Heart right ventricle (tissue), 16 donors: ENCODE data around the gene TRMT2B. TPM values are rescaled to one million over a fixed set of nuclear protein-coding genes. Genes with fewer than 3 reads are reported as not detected.

ENCODE experiments used
- ATAC-seq, 8 donors: fragments of 200-7000 bp; cut with Tn5 transposase; one replicate each; pipeline ENCODE4 v1.9.1; 2020; ENCODE audit warnings: mild to moderate bottlenecking in 8 of 8, moderate library complexity in 8 of 8, moderate number of reproducible peaks in 1 of 8
- DNase-seq, 2 donors: peaks; one replicate each; pipeline ENCODE4 v3.0.0-alpha.2; 2020
- H3K27ac ChIP-seq, 10 donors: fragments of 200-600 bp; sonication (generic) in 2 of 10; one replicate each; pipeline versions ENCODE4 v1.5.0 to v1.8.0; 2020 to 2022; ENCODE audit warnings: mild to moderate bottlenecking in 3 of 10
- H3K27me3 ChIP-seq, 7 donors: fragments of 200-600 bp; one replicate each; pipeline ENCODE4 v1.8.0; 2021 to 2022; ENCODE audit warnings: mild to moderate bottlenecking in 2 of 7
- H3K36me3 ChIP-seq, 9 donors: fragments of 200-600 bp; sonication (generic) in 1 of 9; one replicate each; pipeline versions ENCODE4 v1.5.0 to v1.8.0; 2020 to 2022; ENCODE audit warnings: mild to moderate bottlenecking in 2 of 9
- H3K4me1 ChIP-seq, 9 donors: fragments of 200-600 bp; sonication (generic) in 1 of 9; one replicate each; pipeline versions ENCODE4 v1.5.0 to v1.8.0; 2020 to 2022; ENCODE audit warnings: mild to moderate bottlenecking in 4 of 9
- H3K4me3 ChIP-seq, 10 donors: fragments of 200-600 bp; sonication (generic) in 2 of 10; one replicate each; pipeline versions ENCODE4 v1.5.0 to v1.8.0; 2020 to 2022; ENCODE audit warnings: mild to moderate bottlenecking in 7 of 10, moderate library complexity in 2 of 10
- H3K9me3 ChIP-seq, 11 donors: fragments of 200-600 bp in 10 of 11; sonication (generic) in 2 of 11; one replicate each; pipeline versions ENCODE4 v1.5.0 to v1.8.0; 2013 to 2022; ENCODE audit warnings: mild to moderate bottlenecking in 2 of 11, control low read depth in 1 of 11, moderate library complexity in 1 of 11
- WGBS, 2 donors: extraction: QIAGEN DNeasy Blood & Tissue Kit; methylation state at CpG; one replicate each; pipeline ENCODE4 v1.1.7; 2013; ENCODE audit warnings: inconsistent platforms in 1 of 2; 5-methylcytosine and 5-hydroxymethylcytosine counted together
- intact Hi-C, 10 donors: fragments of 100-400 bp; cut with DNase I; formaldehyde crosslinking; loops; one replicate each; pipeline versions ENCODE4 v1.11.1 to v1.14.2; 2022
- polyA plus RNA-seq, 2 donors: library from polyadenylated mRNA; stranded (reverse); fragments of 200-250 nt; gene quantifications; one replicate each; pipeline ENCODE4 v1.2.3, GENCODE V29; 2013
- total RNA-seq, 10 donors: library from RNA; stranded (reverse); fragmentation: NEBNext Ultra II Directional in 3 of 10; extraction: Animal tissue kit (Norgen Biotek cat#: 25700) in 3 of 10; gene quantifications; one replicate each; pipeline versions ENCODE4 v1.2.1 to v1.2.4, GENCODE V29; 2021 to 2023
- TF ChIP-seq, protein P1 (sequence below), 9 donors: fragments of 200-600 bp; sonication (generic) in 2 of 9; IDR thresholded peaks; one replicate each; pipeline versions ENCODE4 v1.5.0 to v1.8.0; 2021 to 2022; ENCODE audit warnings: antibody characterized with exemption in 9 of 9, mild to moderate bottlenecking in 5 of 9, moderate library complexity in 1 of 9
- donor health status: Arrhythmogenic right ventricular cardiomyopathy.
- donor health status: ischemic (EF 13 %, LVEDD 7.1; RV severe dilation, severe dysfunction).
- donor health status: healthy with polysubstance abuse.
- donor health status: DM: no; HTN: yes; CAD: no.
- donor health status: DM: no; HTN: no; CAD: no.
- donor health status: ischemic (EF 25% LVEDD 6.9; RV normal size, moderate dysfunction).
- donor health status: ischemic (EF 25% LVEDD 5.7; RV mildly dilated, moderate dysfunction).
- donor health status: healthy.
- donor health status: DM: yes; HTN: yes; CAD: no.
- donor health status: Ischemic cardiomyopathy.
- donor health status: ischemic (EF 35%, LVEDD 5.7; RV mildly dilated, moderate dysfunction).
- donor health status: nonischemic (EF 11% LVEDD 7.7; RV severe dilation, severe dysfunction).
- donor health status: DM: yes; HTN: yes; CAD: no.
- donor health status: PGD.
- donor health status: ischemic (EF 29% LVEDD 5.4; RV normal size, mild dysfunction).
- donor health status: nonischemic (EF 23%, LVEDD 6.1; RV moderate dilation, normal function).

Gene TRMT2B
- total and polyA plus RNA-seq, 12 donors, result 8.2 to 21.2 (median 15.4) TPM

DNA sequence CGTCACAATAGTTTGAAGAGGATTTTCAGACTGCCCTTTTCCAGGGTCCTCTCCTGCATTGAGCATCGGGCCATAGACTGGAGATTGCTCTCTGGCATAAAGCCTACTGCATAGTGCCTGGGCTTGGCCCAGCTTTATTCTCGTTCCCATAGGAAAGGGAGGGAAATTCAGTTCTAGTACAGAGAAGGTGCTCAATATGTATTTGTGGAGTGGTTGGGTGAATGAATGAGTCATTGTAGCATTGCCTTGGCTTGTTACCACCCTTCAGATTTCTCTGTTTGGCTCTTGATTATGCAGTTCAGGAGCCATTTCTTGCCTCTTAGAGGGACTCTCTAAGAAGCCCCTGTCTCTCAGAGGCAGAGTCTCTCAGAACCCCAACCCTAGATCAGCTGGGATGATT lies 29.3 kb upstream of the TRMT2B start:
- TF ChIP-seq, protein P1, sequence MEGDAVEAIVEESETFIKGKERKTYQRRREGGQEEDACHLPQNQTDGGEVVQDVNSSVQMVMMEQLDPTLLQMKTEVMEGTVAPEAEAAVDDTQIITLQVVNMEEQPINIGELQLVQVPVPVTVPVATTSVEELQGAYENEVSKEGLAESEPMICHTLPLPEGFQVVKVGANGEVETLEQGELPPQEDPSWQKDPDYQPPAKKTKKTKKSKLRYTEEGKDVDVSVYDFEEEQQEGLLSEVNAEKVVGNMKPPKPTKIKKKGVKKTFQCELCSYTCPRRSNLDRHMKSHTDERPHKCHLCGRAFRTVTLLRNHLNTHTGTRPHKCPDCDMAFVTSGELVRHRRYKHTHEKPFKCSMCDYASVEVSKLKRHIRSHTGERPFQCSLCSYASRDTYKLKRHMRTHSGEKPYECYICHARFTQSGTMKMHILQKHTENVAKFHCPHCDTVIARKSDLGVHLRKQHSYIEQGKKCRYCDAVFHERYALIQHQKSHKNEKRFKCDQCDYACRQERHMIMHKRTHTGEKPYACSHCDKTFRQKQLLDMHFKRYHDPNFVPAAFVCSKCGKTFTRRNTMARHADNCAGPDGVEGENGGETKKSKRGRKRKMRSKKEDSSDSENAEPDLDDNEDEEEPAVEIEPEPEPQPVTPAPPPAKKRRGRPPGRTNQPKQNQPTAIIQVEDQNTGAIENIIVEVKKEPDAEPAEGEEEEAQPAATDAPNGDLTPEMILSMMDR (IDR thresholded peaks at IDR 0.05), result no peak
- ATAC-seq (no peak), DNase-seq (no peak)
- 65 to 73% methylated on average over 3 of the region's 3 CpGs for WGBS, 2 donors
- Histone ChIP-seq H3K4me1 (no peaks in the 10 kb centered on the region), H3K4me3 (no peak overlapping the region), H3K9me3 (no peaks in the 10 kb centered on the region), H3K27ac (no peak overlapping the region), H3K27me3 (peaks cover 0 to 81% (median 0%) of the 10 kb centered on the region in 7 donors), H3K36me3 (no peaks in the 10 kb centered on the region)
- intact Hi-C loops, result no loop called here

DNA sequence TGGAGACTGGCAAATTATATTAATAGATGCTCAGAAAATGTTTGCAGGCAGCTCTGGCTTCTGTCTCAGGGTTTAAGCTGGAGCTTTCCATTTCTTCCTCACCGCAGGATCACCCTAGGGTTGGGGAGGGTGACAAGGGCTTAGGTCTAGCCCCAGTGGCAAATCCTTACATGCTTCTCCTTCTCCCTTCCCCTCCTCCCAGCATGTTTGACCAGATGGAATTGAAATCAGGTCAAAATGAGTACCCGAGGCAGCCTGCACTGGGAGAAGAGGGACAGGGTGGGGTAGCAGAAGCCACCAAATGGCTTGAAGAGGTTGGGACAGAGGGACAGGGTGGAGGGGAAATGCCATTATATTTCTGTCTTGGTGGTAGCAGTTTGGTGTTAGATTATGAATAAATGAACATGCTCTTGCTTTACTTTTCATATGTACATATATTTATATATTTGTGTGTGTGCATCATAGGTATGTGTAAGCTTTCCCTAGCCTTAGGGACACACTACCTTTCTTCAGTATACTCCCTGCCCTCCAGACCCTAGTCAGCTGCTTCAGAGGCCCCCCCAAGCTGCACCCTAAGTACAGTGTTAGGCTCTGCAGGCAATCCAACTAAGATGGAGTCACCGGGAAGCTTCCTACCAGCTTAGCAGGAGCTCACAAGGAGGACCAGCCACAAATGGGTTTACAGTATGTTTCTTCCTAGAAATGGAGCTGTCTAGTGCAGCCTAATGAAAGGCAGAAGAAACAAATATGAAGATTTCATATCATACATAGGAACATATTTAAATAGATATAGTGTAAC lies 28.6 kb upstream of the TRMT2B start:
- Histone ChIP-seq H3K4me3 (no peak overlapping the region), H3K9me3 (no peaks in the 10 kb centered on the region), H3K4me1 (no peaks in the 10 kb centered on the region), H3K27ac (no peak overlapping the region), H3K27me3 (peaks cover 0 to 78% (median 0%) of the 10 kb centered on the region in 7 donors), H3K36me3 (no peaks in the 10 kb centered on the region)
- intact Hi-C loops, result no loop called here
- no peak for DNase-seq
- WGBS, 2 donors, result 48 to 96% methylated on average over 2 to 3 of the region's 3 CpGs
- ATAC-seq, result no peak
- TF ChIP-seq, protein P1 (IDR thresholded peaks at IDR 0.05), result no peak

DNA sequence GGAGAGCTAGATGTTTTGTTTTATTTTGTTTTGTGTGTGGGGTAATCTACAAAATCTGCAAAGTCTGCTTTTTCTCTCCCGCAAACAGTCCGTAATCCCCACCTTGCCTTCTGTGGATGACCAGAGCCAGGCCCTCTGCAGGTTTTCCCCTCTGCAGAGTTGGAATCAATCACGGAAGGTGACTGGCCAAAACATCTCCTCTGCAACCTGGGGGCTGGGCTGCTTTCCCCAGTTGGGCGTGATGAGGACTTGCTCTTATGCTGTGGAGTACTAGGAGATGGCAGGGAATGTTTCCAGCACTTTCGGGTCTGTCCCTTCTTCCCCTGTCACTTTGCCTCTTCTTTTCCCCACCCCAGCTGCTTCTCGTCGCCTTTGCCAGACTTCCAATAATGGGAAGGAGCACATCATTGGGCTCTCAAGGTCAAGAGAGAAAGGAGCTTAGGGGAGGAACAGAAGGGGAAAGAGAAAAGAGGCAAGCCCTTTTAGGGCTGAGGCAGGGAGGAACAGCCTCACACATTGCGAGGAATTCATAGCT lies 27.9 kb upstream of the TRMT2B start:
- intact Hi-C loops, result no loop called here

More for the DNA sequence above, 27.9 kb upstream of the TRMT2B start:
- Histone ChIP-seq H3K4me3 (peak overlapping the region in 4 of 10 donors; percentile 42 to 47 (median 43)), H3K27me3 (peaks cover 0 to 72% (median 0%) of the 10 kb centered on the region in 7 donors), H3K27ac (no peak overlapping the region), H3K36me3 (no peaks in the 10 kb centered on the region), H3K4me1 (no peaks in the 10 kb centered on the region), H3K9me3 (peaks cover 0 to 1% (median 0%) of the 10 kb centered on the region in 11 donors)
- 34 to 57% methylated on average over 8 of the region's 8 CpGs for WGBS, 2 donors
- TF ChIP-seq, protein P1 (IDR thresholded peaks at IDR 0.05), result no peak
- DNase-seq (no peak), ATAC-seq (no peak)
